B cell (primary cell): ENCODE data around the gene KRTAP10-3.

Experiments used
- CTCF ChIP-seq: fragments of 200-600 bp; IDR thresholded peaks from one replicate; pipeline ENCODE4 v1.8.0; 2022; ENCODE audit warnings: antibody characterized with exemption, mild to moderate bottlenecking
- EZH2 ChIP-seq: IDR thresholded peaks from 2 replicates; pipeline ENCODE4 v1.6.1; 2012; ENCODE audit warnings: borderline replicate concordance, low read depth, mild to moderate bottlenecking, moderate library complexity, low read length; ENCODE audit not compliant: insufficient read depth, poor library complexity, severe bottlenecking

GRCh38 chr21:44599264-44600029 lies 40.9 kb upstream of the KRTAP10-3 start:
- TF ChIP-seq CTCF (no peak), EZH2 (no peak)
